Stimulated activated naive CD8-positive, alpha-beta T cell treated with anti-CD3 and anti-CD28 coated beads, Interleukin-15, amount 100 ng/mL, for 72 hours (primary cell): ENCODE results near the gene TSPAN4.
A peak's percentile ranks its signal among the peaks of the same experiment; 100 is the strongest.

Experiments used
- ATAC-seq: fragments of 150-1000 bp; cut with Tn5 transposase; 2 replicates; pipeline ENCODE4 v1.10.0; 2021; ENCODE audit warnings: mild to moderate bottlenecking, moderate library complexity
- DNase-seq, 2 donors: peaks; one replicate each; pipeline ENCODE4 v3.0.0; 2021 to 2022
- H3K27ac Mint-ChIP-seq, 2 donors: one replicate each; pipeline ENCODE4 v1.8.0; 2022; ENCODE audit warnings: mild to moderate bottlenecking in 2 of 2, mixed read lengths in 2 of 2, moderate library complexity in 2 of 2
- H3K27me3 Mint-ChIP-seq: one replicate; pipeline ENCODE4 v1.8.0; 2022; ENCODE audit warnings: mixed read lengths
- H3K4me1 Mint-ChIP-seq: one replicate; pipeline ENCODE4 v1.8.0; 2022; ENCODE audit warnings: mild to moderate bottlenecking, mixed read lengths
- H3K4me3 Mint-ChIP-seq, 2 donors: one replicate each; pipeline ENCODE4 v1.8.0; 2022; ENCODE audit warnings: mild to moderate bottlenecking in 2 of 2, mixed read lengths in 2 of 2, moderate library complexity in 1 of 2
- H3K9me3 Mint-ChIP-seq, 2 donors: one replicate each; pipeline ENCODE4 v1.8.0; 2022; ENCODE audit warnings: mixed read lengths in 2 of 2

The TSPAN4 gene

DNA sequence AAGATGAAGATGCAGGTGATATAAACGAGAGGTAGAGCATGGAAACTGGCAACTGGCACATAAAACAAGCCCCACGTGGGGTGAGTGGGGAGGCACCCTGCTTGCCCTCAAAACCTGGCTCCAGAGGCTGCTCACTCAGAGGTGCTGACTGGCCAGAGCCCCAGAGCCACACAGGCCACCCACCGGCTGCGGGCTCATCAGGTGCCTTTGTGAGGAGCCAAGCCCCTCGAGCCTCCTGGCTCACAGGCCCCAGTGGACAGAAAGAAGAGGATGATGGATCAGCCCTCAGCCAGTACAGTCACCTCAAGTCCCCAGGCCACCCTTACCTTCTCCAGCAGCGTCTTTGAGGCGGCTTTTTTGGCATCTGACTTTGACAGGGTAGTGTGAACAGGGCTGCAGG is 61.7 kb downstream of the TSPAN4 start:
- Mint-ChIP-seq H3K4me1 (peaks cover 19% of the 10 kb centered on the region), H3K27ac (peak overlapping the region in 1 of 2 donors; percentile 70), H3K9me3 (no peaks in the 10 kb centered on the region), H3K27me3 (no peaks in the 10 kb centered on the region), H3K4me3 (no peak overlapping the region)
- no peak for DNase-seq
- no peak for ATAC-seq

GRCh38 chr11:905952-906351 is 63.3 kb downstream of the TSPAN4 start:
- ATAC-seq: no peak
- Mint-ChIP-seq H3K27me3 (no peaks in the 10 kb centered on the region), H3K4me1 (peaks cover 24% of the 10 kb centered on the region), H3K27ac (no peak overlapping the region), H3K4me3 (no peak overlapping the region), H3K9me3 (no peaks in the 10 kb centered on the region)
- DNase-seq: no peak

- peaks cover 35% of the 10 kb centered on the region for H3K4me1 Mint-ChIP-seq
- no peak for ATAC-seq
- H3K9me3 Mint-ChIP-seq: no peaks in the 10 kb centered on the region
- H3K27me3 Mint-ChIP-seq: no peaks in the 10 kb centered on the region
- no peak overlapping the region for H3K27ac Mint-ChIP-seq
- no peak for DNase-seq
- H3K4me3 Mint-ChIP-seq: no peak overlapping the region
These were observed 65.0 kb downstream of the TSPAN4 start for GRCh38 chr11:907668-908067.

GRCh38 chr11:908273-908672 is 65.6 kb downstream of the TSPAN4 start:
- Mint-ChIP-seq H3K4me3 (no peak overlapping the region), H3K4me1 (peaks cover 35% of the 10 kb centered on the region), H3K9me3 (no peaks in the 10 kb centered on the region), H3K27ac (no peak overlapping the region), H3K27me3 (no peaks in the 10 kb centered on the region)
- ATAC-seq (no peak), DNase-seq (no peak)

DNA sequence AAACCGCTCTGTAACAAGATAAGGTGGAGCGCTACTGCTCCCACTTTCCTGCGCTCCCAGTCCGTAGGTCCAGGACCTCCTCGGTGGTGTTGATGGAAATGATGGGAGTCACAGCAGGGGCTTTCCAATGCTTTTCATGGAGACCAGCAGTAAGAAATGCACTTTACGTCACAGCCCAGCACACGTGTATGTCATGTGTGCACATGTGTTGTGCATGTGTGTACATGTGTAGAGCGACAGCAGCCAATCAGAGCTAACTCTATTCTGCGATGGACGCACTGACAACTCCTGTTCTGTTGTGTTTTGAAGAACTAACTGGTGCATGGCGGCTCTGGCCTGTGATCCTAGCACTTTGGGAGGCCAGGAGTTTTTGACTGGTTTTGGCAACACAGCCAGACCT is 66.8 kb downstream of the TSPAN4 start:
- no peak for DNase-seq
- no peak overlapping the region for H3K27ac Mint-ChIP-seq

GRCh38 chr11:910044-910588 is 67.5 kb downstream of the TSPAN4 start:
- ATAC-seq (peak; percentile 45), DNase-seq (no peak)
- peak overlapping the region; percentile 63 to 85 for H3K27ac Mint-ChIP-seq
- H3K4me1 Mint-ChIP-seq: peaks cover 35% of the 10 kb centered on the region
- H3K9me3 Mint-ChIP-seq: no peaks in the 10 kb centered on the region
- H3K4me3 Mint-ChIP-seq: peak overlapping the region; percentile 88 to 98
- H3K27me3 Mint-ChIP-seq: no peaks in the 10 kb centered on the region

More for the DNA sequence above, 66.8 kb downstream of the TSPAN4 start:
- Mint-ChIP-seq H3K4me3 (peak overlapping the region; percentile 88 to 98), H3K9me3 (no peaks in the 10 kb centered on the region), H3K27me3 (no peaks in the 10 kb centered on the region), H3K4me1 (peaks cover 35% of the 10 kb centered on the region)
- ATAC-seq: no peak

DNA sequence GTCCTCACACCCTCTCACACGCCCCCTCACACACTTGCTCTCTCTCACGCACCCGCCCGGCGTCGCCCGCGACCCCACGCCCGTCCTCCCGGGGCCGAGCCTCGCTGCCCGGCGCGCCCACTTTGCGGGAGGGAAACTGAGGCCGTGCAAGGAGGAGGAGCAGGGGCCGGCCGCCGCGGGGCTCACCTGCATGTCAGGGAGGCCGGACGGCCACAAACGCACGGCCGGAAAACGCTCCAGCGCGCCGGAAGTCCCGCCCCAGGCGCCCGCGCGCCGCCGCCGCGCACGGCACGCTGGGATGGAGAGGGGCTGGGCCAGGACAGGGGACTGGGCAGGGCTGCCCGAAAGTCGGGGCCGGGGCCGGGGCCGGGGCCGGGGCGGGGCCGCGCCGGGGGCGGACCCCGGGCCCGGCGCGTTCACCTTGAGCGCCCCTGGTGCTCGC is 68.0 kb downstream of the TSPAN4 start, which contains the start of gene CHID1:
Gene CHID1 (minus strand): TSS at position 222 of the 442 bp plus-strand sequence. CDS start 5,994 bp downstream, outside the sequence.
- peaks cover 35% of the 10 kb centered on the region for H3K4me1 Mint-ChIP-seq
- peak; percentile 96 for ATAC-seq

DNA sequence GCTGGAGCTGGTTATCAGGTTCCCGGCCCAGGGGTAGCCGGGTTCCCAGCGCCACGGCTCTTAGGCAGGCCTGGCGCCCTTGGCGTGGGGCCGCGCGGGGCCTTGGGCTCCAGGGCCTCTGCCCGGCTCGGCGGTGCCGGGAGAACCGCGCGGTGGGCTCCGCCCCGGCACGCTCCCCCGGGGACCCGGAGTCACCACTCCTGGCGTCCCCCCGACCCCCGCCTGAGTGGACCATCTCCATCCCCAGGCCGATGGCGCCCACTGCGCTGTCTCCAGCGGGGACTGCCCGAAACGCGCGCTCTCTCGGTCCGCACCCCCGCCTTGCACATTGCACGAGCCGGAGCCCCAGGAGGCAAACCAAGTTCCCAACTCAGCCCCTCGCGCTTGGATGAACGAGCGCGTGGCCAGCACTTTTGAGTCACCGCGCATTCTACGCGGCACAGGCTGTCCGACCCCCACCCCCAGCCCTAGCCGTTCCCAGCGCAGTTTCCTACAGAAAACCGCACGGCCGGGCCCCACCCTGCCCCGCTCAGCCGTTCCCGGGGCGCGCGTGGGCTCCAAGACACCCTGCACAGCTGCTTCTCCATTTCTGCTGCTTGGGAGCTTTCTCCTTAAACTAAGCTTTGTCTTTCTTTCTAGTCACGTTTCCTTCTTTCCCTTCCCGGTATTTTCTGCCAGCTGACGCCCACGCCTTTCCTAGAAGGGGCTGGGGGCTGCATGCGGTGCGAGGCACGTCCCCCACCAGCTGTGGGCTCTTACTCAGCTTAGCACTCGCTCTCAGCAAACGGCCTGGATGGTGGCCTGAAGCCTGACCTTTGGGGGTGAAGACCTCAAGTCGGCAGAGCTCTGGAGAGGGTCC is 68.6 kb downstream of the TSPAN4 start:
- H3K27me3 Mint-ChIP-seq: no peaks in the 10 kb centered on the region
- peak overlapping the region; percentile 92 to 94 for H3K4me3 Mint-ChIP-seq
- peak in 1 of 2 donors; percentile 61 for DNase-seq
- no peaks in the 10 kb centered on the region for H3K9me3 Mint-ChIP-seq
- H3K4me1 Mint-ChIP-seq: peaks cover 35% of the 10 kb centered on the region
- ATAC-seq: peak; percentile 63
- H3K27ac Mint-ChIP-seq: peak overlapping the region; percentile 82 to 92

More for the DNA sequence above, 68.0 kb downstream of the TSPAN4 start, which contains the start of gene CHID1:
- H3K4me3 Mint-ChIP-seq: peak within 1 kb of the TSS; percentile 94 to 98
- H3K27me3 Mint-ChIP-seq: no peaks in the 10 kb centered on the region
- DNase-seq: peak; percentile 85 to 86
- H3K27ac Mint-ChIP-seq: peak within 1 kb of the TSS; percentile 85 to 92
- H3K9me3 Mint-ChIP-seq: no peaks in the 10 kb centered on the region

DNA sequence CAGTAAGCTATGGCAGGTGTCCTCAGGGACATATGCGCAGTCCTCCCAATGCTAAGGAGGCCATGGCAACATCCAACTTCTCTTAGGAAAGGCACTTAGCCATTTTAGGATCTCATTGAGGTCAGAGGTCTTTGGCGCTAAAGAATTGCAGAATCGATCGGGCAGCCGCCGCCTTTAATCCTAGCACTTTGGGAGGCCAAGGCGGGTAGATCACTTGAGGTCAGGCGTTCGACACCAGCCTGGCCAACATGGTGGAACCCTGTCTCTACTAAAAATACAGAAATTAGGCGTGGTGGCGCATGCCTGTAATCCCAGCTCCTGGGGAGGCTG is 69.2 kb downstream of the TSPAN4 start:
- H3K9me3 Mint-ChIP-seq: no peaks in the 10 kb centered on the region
- DNase-seq (no peak), ATAC-seq (no peak)
- H3K27ac Mint-ChIP-seq: peak overlapping the region; percentile 82 to 92
- peaks cover 35% of the 10 kb centered on the region for H3K4me1 Mint-ChIP-seq
- H3K4me3 Mint-ChIP-seq: peak overlapping the region; percentile 92 to 94
- H3K27me3 Mint-ChIP-seq: no peaks in the 10 kb centered on the region

DNA sequence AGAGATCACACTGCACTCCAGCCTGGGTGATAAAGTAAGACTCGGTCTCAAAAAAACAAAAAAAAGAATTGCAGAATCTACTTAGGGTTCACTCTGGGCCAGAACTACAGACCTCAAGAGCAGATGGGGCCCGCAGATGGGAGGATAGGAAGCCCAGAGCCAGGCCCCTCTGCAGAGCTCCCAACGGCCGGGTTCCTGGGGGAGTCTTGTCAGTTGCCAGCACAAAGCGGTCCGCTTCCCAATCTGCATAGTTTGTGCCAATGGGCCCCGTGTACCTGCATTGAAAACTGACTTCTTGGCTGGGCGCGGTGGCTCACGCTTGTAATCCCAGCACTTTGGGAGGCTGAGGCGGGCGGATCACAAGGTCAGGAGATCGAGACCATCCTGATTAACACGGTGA is 69.6 kb downstream of the TSPAN4 start:
- DNase-seq (no peak), ATAC-seq (no peak)
- no peaks in the 10 kb centered on the region for H3K9me3 Mint-ChIP-seq
- no peak overlapping the region for H3K27ac Mint-ChIP-seq
- H3K4me1 Mint-ChIP-seq: peaks cover 35% of the 10 kb centered on the region
- peak overlapping the region in 1 of 2 donors; percentile 92 for H3K4me3 Mint-ChIP-seq
- H3K27me3 Mint-ChIP-seq: no peaks in the 10 kb centered on the region

DNA sequence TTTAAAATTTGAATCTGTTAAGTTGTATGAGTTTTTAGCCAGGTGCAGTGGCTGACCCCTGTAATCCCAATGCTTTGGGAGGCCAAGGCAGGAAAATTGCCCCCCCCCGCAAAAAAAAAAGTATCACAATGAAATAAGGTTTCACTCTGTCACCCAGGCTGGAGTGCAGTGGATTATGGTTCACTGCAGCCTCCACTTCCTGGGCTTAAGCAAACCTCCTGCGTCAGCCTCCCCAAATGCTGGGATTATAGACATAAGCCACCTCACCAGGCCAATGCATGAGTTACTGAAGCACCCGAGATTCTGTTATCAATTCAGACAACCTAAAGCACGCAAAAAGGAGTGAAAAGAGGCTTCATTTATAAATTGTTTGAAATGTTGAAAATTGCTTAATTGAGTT is 70.4 kb downstream of the TSPAN4 start:
- H3K27ac Mint-ChIP-seq: no peak overlapping the region
- no peaks in the 10 kb centered on the region for H3K27me3 Mint-ChIP-seq
- H3K4me1 Mint-ChIP-seq: peaks cover 29% of the 10 kb centered on the region
- DNase-seq (no peak), ATAC-seq (no peak)
- no peaks in the 10 kb centered on the region for H3K9me3 Mint-ChIP-seq
- no peak overlapping the region for H3K4me3 Mint-ChIP-seq

DNA sequence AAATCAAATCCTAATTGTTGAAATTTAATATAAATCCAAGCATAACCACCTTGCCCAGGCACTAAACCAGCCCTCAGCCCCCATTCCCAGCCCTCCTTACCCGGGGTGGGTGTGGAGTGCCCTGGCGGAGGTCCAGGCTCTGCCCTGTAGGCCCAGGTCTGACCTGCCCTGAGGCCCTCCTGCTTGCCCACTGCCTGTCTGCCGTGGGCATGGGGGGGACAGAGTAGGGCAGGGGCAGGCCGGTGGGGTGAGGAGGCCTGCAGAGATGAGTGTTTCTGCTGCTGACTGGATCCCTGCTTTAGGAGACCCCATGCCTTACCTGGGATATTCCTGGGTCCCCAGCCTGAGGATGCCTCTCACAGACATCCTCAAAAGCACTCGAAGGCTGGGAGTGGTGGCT is 71.6 kb downstream of the TSPAN4 start:
- Mint-ChIP-seq H3K27me3 (no peaks in the 10 kb centered on the region), H3K4me1 (peaks cover 17% of the 10 kb centered on the region), H3K9me3 (no peaks in the 10 kb centered on the region), H3K4me3 (no peak overlapping the region), H3K27ac (no peak overlapping the region)
- DNase-seq (no peak), ATAC-seq (no peak)

GRCh38 chr11:914747-915501 is 72.3 kb downstream of the TSPAN4 start:
- Mint-ChIP-seq H3K27ac (peak overlapping the region in 1 of 2 donors; percentile 13), H3K27me3 (no peaks in the 10 kb centered on the region), H3K9me3 (no peaks in the 10 kb centered on the region), H3K4me1 (peaks cover 10% of the 10 kb centered on the region), H3K4me3 (no peak overlapping the region)
- ATAC-seq: no peak
- DNase-seq: no peak
